ENCODE results near the gene MAST2. TPM values are rescaled to one million over a fixed set of nuclear protein-coding genes. Genes with fewer than 3 reads are reported as not detected.

MAST2 gene
- total and polyA plus RNA-seq, 3 donors from 2014 or later = 88.4 to 158 (median 113) TPM

GRCh38 chr1:45886229-45886628, 82.8 kb downstream of the MAST2 start:
- DNase-seq = no peak
- H3K27me3 ChIP-seq = no peaks in the 10 kb centered on the region
- no peaks in the 10 kb centered on the region for H3K9me3 ChIP-seq
- WGBS, 2 donors = 88 to 93% methylated on average over 2 of the region's 2 CpGs
- H3K4me3 ChIP-seq = no peak overlapping the region
- no peaks in the 10 kb centered on the region for H3K36me3 ChIP-seq (ENCODE audit: low read depth, missing control alignments)
- TF ChIP-seq POLR2A (IDR thresholded peaks at IDR 0.05) (no peak), CTCF (IDR thresholded peaks at IDR 0.05) (no peak)
- H3K27ac ChIP-seq = no peak overlapping the region
- no peaks in the 10 kb centered on the region for H3K4me1 ChIP-seq
- intact Hi-C loops (cut with DNase I; ENCODE audit: low total_unique reads) = no loop called here

- intact Hi-C loops (cut with DNase I; ENCODE audit: low total_unique reads) = no loop called here
- Histone ChIP-seq H3K27ac (no peak overlapping the region), H3K27me3 (no peaks in the 10 kb centered on the region), H3K36me3 (ENCODE audit: low read depth, missing control alignments) (no peaks in the 10 kb centered on the region), H3K4me3 (no peak overlapping the region), H3K4me1 (peaks cover 3% of the 10 kb centered on the region), H3K9me3 (no peaks in the 10 kb centered on the region)
- TF ChIP-seq POLR2A (IDR thresholded peaks at IDR 0.05) (no peak), CTCF (IDR thresholded peaks at IDR 0.05) (no peak)
- no peak for DNase-seq
- 66 to 75% methylated on average over 1 of the region's 1 CpG for WGBS, 2 donors
Measured at GRCh38 chr1:45887156-45887842, 83.9 kb downstream of the MAST2 start.

- DNase-seq = no peak
- Histone ChIP-seq H3K27me3 (no peaks in the 10 kb centered on the region), H3K27ac (no peak overlapping the region), H3K4me1 (peaks cover 9% of the 10 kb centered on the region), H3K36me3 (ENCODE audit: low read depth, missing control alignments) (no peaks in the 10 kb centered on the region), H3K4me3 (no peak overlapping the region), H3K9me3 (no peaks in the 10 kb centered on the region)
- TF ChIP-seq POLR2A (IDR thresholded peaks at IDR 0.05) (no peak), CTCF (IDR thresholded peaks at IDR 0.05) (no peak)
- WGBS, 2 donors = 95 to 97% methylated on average over 2 of the region's 2 CpGs
- intact Hi-C loops (cut with DNase I; ENCODE audit: low total_unique reads) = no loop called here
Measured at GRCh38 chr1:45890078-45890477, 86.7 kb downstream of the MAST2 start.

GRCh38 chr1:45891087-45891486, 87.7 kb downstream of the MAST2 start:
- Histone ChIP-seq H3K36me3 (ENCODE audit: low read depth, missing control alignments) (no peaks in the 10 kb centered on the region), H3K9me3 (no peaks in the 10 kb centered on the region), H3K27me3 (no peaks in the 10 kb centered on the region), H3K27ac (no peak overlapping the region), H3K4me3 (no peak overlapping the region), H3K4me1 (peaks cover 9% of the 10 kb centered on the region)
- DNase-seq = no peak
- intact Hi-C loops (cut with DNase I; ENCODE audit: low total_unique reads) = no loop called here
- TF ChIP-seq CTCF (IDR thresholded peaks at IDR 0.05) (no peak), POLR2A (IDR thresholded peaks at IDR 0.05) (no peak)
- 90 to 92% methylated on average over 2 of the region's 2 CpGs for WGBS, 2 donors

Measured in testis (tissue), 3 donors.